ENCODE results near the gene FHOD3. TPM values are rescaled to one million over a fixed set of nuclear protein-coding genes. Genes with fewer than 3 reads are reported as not detected.

The FHOD3 gene
- total RNA-seq, 1 donor from 2014 or later = 2.5 TPM

GRCh38 chr18:36388310-36388709, 90.8 kb downstream of the FHOD3 start:
- Histone ChIP-seq H3K9me3 (no peaks in the 10 kb centered on the region), H3K27me3 (ENCODE audit: low read depth) (no peaks in the 10 kb centered on the region), H3K36me3 (no peaks in the 10 kb centered on the region), H3K4me3 (no peak overlapping the region), H3K4me1 (no peaks in the 10 kb centered on the region), H3K27ac (no peak overlapping the region)
- intact Hi-C loops (cut with DNase I) = no loop called here
- DNase-seq = no peak
- ATAC-seq = no peak
- TF ChIP-seq CTCF (IDR thresholded peaks at IDR 0.05) = no peak

GRCh38 chr18:36389027-36389426, 91.5 kb downstream of the FHOD3 start:
- ATAC-seq (no peak), DNase-seq (no peak)
- H3K27ac ChIP-seq = no peak overlapping the region
- H3K9me3 ChIP-seq = no peaks in the 10 kb centered on the region
- no peaks in the 10 kb centered on the region for H3K36me3 ChIP-seq
- no peaks in the 10 kb centered on the region for H3K27me3 ChIP-seq (ENCODE audit: low read depth)
- no peak for TF ChIP-seq CTCF (IDR thresholded peaks at IDR 0.05)
- H3K4me3 ChIP-seq = no peak overlapping the region
- H3K4me1 ChIP-seq = no peaks in the 10 kb centered on the region
- intact Hi-C loops (cut with DNase I) = no loop called here

GRCh38 chr18:36389811-36390581, 92.5 kb downstream of the FHOD3 start:
- Histone ChIP-seq H3K4me1 (no peaks in the 10 kb centered on the region), H3K27me3 (ENCODE audit: low read depth) (no peaks in the 10 kb centered on the region), H3K36me3 (no peaks in the 10 kb centered on the region), H3K9me3 (no peaks in the 10 kb centered on the region), H3K27ac (no peak overlapping the region), H3K4me3 (no peak overlapping the region)
- intact Hi-C loops (cut with DNase I) = no loop called here
- TF ChIP-seq CTCF (IDR thresholded peaks at IDR 0.05) = no peak
- DNase-seq (no peak), ATAC-seq (no peak)

- Histone ChIP-seq H3K9me3 (peaks cover 13% of the 10 kb centered on the region), H3K4me3 (no peak overlapping the region), H3K4me1 (no peaks in the 10 kb centered on the region), H3K36me3 (no peaks in the 10 kb centered on the region), H3K27ac (no peak overlapping the region), H3K27me3 (ENCODE audit: low read depth) (no peaks in the 10 kb centered on the region)
- DNase-seq = no peak
- TF ChIP-seq CTCF (IDR thresholded peaks at IDR 0.05) = no peak
- ATAC-seq = no peak
- intact Hi-C loops (cut with DNase I) = no loop called here
Measured at GRCh38 chr18:36391426-36392145, 94.1 kb downstream of the FHOD3 start.

- no peak for ATAC-seq
- no peaks in the 10 kb centered on the region for H3K4me1 ChIP-seq
- no peaks in the 10 kb centered on the region for H3K27me3 ChIP-seq (ENCODE audit: low read depth)
- intact Hi-C loops (cut with DNase I) = no loop called here
- TF ChIP-seq CTCF (IDR thresholded peaks at IDR 0.05) = no peak
- H3K36me3 ChIP-seq = no peaks in the 10 kb centered on the region
- no peak for DNase-seq
- H3K4me3 ChIP-seq = no peak overlapping the region
- peaks cover 16% of the 10 kb centered on the region for H3K9me3 ChIP-seq
- no peak overlapping the region for H3K27ac ChIP-seq
Measured at GRCh38 chr18:36392164-36392978, 94.9 kb downstream of the FHOD3 start.

Measured in lower lobe of right lung (tissue), 2 donors.